KMS-11 (cell line): ENCODE measurements around the gene IL24.

Experiments
- H2AFZ ChIP-seq: fragments of 200-600 bp; sonication (generic); 2 replicates; pipeline ENCODE4 v1.6.1; 2016; ENCODE audit warnings: antibody characterized with exemption, mixed run types, low read depth
- H3K27ac ChIP-seq: fragments of 200-600 bp; sonication (generic); 2 replicates; pipeline ENCODE4 v1.6.1; 2016; ENCODE audit warnings: mild to moderate bottlenecking, mixed run types
- H3K27me3 ChIP-seq: fragments of 200-600 bp; sonication (generic); 2 replicates; pipeline ENCODE4 v1.6.1; 2017; ENCODE audit warnings: mild to moderate bottlenecking, low read depth, mixed run types, moderate library complexity; ENCODE audit not compliant: insufficient read depth
- H3K36me3 ChIP-seq: fragments of 200-600 bp; sonication (generic); 2 replicates; pipeline ENCODE4 v1.6.1; 2017; ENCODE audit warnings: mild to moderate bottlenecking, mixed run types; ENCODE audit not compliant: insufficient read depth
- H3K4me1 ChIP-seq: fragments of 200-600 bp; sonication (generic); 2 replicates; pipeline ENCODE4 v1.6.1; 2016; ENCODE audit warnings: mild to moderate bottlenecking, low read depth, mixed run types; ENCODE audit not compliant: poor library complexity, severe bottlenecking
- H3K4me2 ChIP-seq: fragments of 200-600 bp; sonication (generic); 2 replicates; pipeline ENCODE4 v1.7.0; 2016; ENCODE audit warnings: mild to moderate bottlenecking, mixed run types
- H3K4me3 ChIP-seq: fragments of 200-600 bp; sonication (generic); IDR thresholded peaks from 2 replicates; pipeline ENCODE4 v1.6.1; 2017; ENCODE audit warnings: low read depth, low read length, mixed read lengths; ENCODE audit not compliant: insufficient read depth
- H3K79me2 ChIP-seq: fragments of 200-600 bp; sonication (generic); 2 replicates; pipeline ENCODE4 v1.6.1; 2016; ENCODE audit warnings: low read depth, mixed run types; ENCODE audit not compliant: insufficient read depth
- H3K9ac ChIP-seq: fragments of 200-600 bp; sonication (generic); 2 replicates; pipeline ENCODE4 v1.6.1; 2016; ENCODE audit warnings: mild to moderate bottlenecking, mixed run types
- H4K20me1 ChIP-seq: fragments of 200-600 bp; sonication (generic); 2 replicates; pipeline ENCODE4 v1.6.1; 2016; ENCODE audit warnings: mild to moderate bottlenecking, mixed run types; ENCODE audit not compliant: insufficient read depth
- CTCF ChIP-seq: fragments of 200-600 bp; sonication (generic); conservative IDR thresholded peaks from 2 replicates; pipeline ENCODE4 v1.6.1; 2017; ENCODE audit warnings: low read depth, mild to moderate bottlenecking, antibody characterized with exemption, low read length, moderate library complexity, mixed read lengths

IL24 gene

GRCh38 chr1:206924592-206925105 lies 27.4 kb downstream of the IL24 start:
- no peak overlapping the region for H3K4me3 ChIP-seq
- no peaks in the 10 kb centered on the region for H3K79me2 ChIP-seq
- no peaks in the 10 kb centered on the region for H3K27me3 ChIP-seq
- TF ChIP-seq CTCF, result no peak
- no peaks in the 10 kb centered on the region for H3K36me3 ChIP-seq
- H3K4me2 ChIP-seq, result no peak overlapping the region
- H3K4me1 ChIP-seq, result peaks cover 3% of the 10 kb centered on the region
- H4K20me1 ChIP-seq, result no peaks in the 10 kb centered on the region
- no peak overlapping the region for H3K9ac ChIP-seq
- no peak overlapping the region for H2AFZ ChIP-seq
- no peak overlapping the region for H3K27ac ChIP-seq

GRCh38 chr1:206925106-206925736 lies 28.0 kb downstream of the IL24 start:
- H2AFZ ChIP-seq, result no peak overlapping the region
- TF ChIP-seq CTCF, result no peak

GRCh38 chr1:206926286-206926685 lies 29.0 kb downstream of the IL24 start:
- Histone ChIP-seq H3K79me2 (no peaks in the 10 kb centered on the region), H3K4me2 (no peak overlapping the region), H3K4me3 (no peak overlapping the region), H4K20me1 (no peaks in the 10 kb centered on the region), H3K27ac (no peak overlapping the region), H3K27me3 (no peaks in the 10 kb centered on the region), H2AFZ (no peak overlapping the region), H3K4me1 (peaks cover 3% of the 10 kb centered on the region), H3K36me3 (no peaks in the 10 kb centered on the region), H3K9ac (no peak overlapping the region)
- TF ChIP-seq CTCF, result no peak

More at GRCh38 chr1:206925106-206925736, 28.0 kb downstream of the IL24 start:
- Histone ChIP-seq H3K4me1 (peaks cover 3% of the 10 kb centered on the region), H3K27me3 (no peaks in the 10 kb centered on the region), H4K20me1 (no peaks in the 10 kb centered on the region), H3K79me2 (no peaks in the 10 kb centered on the region), H3K36me3 (no peaks in the 10 kb centered on the region), H3K4me2 (no peak overlapping the region), H3K27ac (no peak overlapping the region), H3K9ac (no peak overlapping the region), H3K4me3 (no peak overlapping the region)

GRCh38 chr1:206929524-206929923 lies 32.3 kb downstream of the IL24 start:
- Histone ChIP-seq H3K27ac (no peak overlapping the region), H3K4me3 (no peak overlapping the region), H3K9ac (no peak overlapping the region), H3K27me3 (no peaks in the 10 kb centered on the region), H3K4me2 (no peak overlapping the region), H2AFZ (no peak overlapping the region), H3K79me2 (no peaks in the 10 kb centered on the region), H3K36me3 (no peaks in the 10 kb centered on the region), H3K4me1 (no peaks in the 10 kb centered on the region), H4K20me1 (no peaks in the 10 kb centered on the region)
- TF ChIP-seq CTCF, result no peak
